Heart left ventricle (tissue), 16 donors: ENCODE results near the gene CHD1. TPM values are rescaled to one million over a fixed set of nuclear protein-coding genes. Genes with fewer than 3 reads are reported as not detected.

Experiments used
- ATAC-seq, 4 donors: fragments of 200-7000 bp; cut with Tn5 transposase; one replicate each; pipeline ENCODE4 v1.9.1; 2020 to 2022; ENCODE audit warnings: moderate library complexity in 4 of 4, mild to moderate bottlenecking in 3 of 4, moderate number of reproducible peaks in 1 of 4
- DNase-seq, 5 donors: peaks; one replicate each; pipeline ENCODE4 v3.0.0-alpha.2; 2020
- H3K27ac ChIP-seq, 12 donors: fragments of 200-600 bp; sonication (generic) in 4 of 12; one replicate each; pipeline versions ENCODE4 v1.5.0 to v1.8.0; 2016 to 2022; ENCODE audit warnings: mild to moderate bottlenecking in 2 of 12
- H3K27me3 ChIP-seq, 9 donors: fragments of 200-600 bp; sonication (generic) in 2 of 9; one replicate each; pipeline versions ENCODE4 v1.5.1 to v1.8.0; 2016 to 2022; ENCODE audit warnings: mild to moderate bottlenecking in 3 of 9
- H3K36me3 ChIP-seq, 9 donors: fragments of 200-600 bp; sonication (generic) in 2 of 9; one replicate each; pipeline versions ENCODE4 v1.5.0 to v1.8.0; 2018 to 2022; ENCODE audit warnings: mild to moderate bottlenecking in 2 of 9
- H3K4me1 ChIP-seq, 12 donors: fragments of 200-600 bp; sonication (generic) in 4 of 12; one replicate each; pipeline versions ENCODE4 v1.5.0 to v1.8.0; 2016 to 2022; ENCODE audit warnings: mild to moderate bottlenecking in 3 of 12
- H3K4me3 ChIP-seq, 12 donors: fragments of 200-600 bp; sonication (generic) in 4 of 12; one replicate each; pipeline versions ENCODE4 v1.5.0 to v1.8.0; 2017 to 2022; ENCODE audit warnings: mild to moderate bottlenecking in 9 of 12, moderate library complexity in 4 of 12
- H3K9me3 ChIP-seq, 12 donors: fragments of 200-600 bp; sonication (generic) in 4 of 12; one replicate each; pipeline versions ENCODE4 v1.5.0 to v1.8.0; 2016 to 2022; ENCODE audit warnings: mild to moderate bottlenecking in 1 of 12
- CTCF ChIP-seq, 12 donors: fragments of 200-600 bp; sonication (generic) in 4 of 12; IDR thresholded peaks; one replicate each; pipeline versions ENCODE4 v1.5.0 to v1.8.0; 2018 to 2022; ENCODE audit warnings: antibody characterized with exemption in 12 of 12, mild to moderate bottlenecking in 5 of 12
- POLR2A ChIP-seq, 2 donors: fragments of 450-650 bp; IDR thresholded peaks; one replicate each; pipeline ENCODE4 v1.6.1; 2017; ENCODE audit warnings: antibody characterized with exemption in 2 of 2, mild to moderate bottlenecking in 2 of 2, moderate library complexity in 2 of 2
- WGBS, 4 donors: extraction: QIAGEN DNeasy Blood & Tissue Kit in 2 of 4; methylation state at CpG; one replicate each; pipeline versions ENCODE4 v1.1.5 to v1.1.7; 2013 to 2018; 5-methylcytosine and 5-hydroxymethylcytosine counted together
- intact Hi-C, 10 donors: fragments of 100-400 bp; cut with DNase I; formaldehyde crosslinking; loops; one replicate each; pipeline versions ENCODE4 v1.11.1 to v1.14.2; 2022
- long read RNA-seq, 3 donors: library from polyadenylated mRNA; unstranded; transcript quantifications; one replicate each; pipeline ENCODE4 v2.0.0, GENCODE V29; 2020 to 2021
- polyA plus RNA-seq, 2 donors: library from polyadenylated mRNA; stranded (reverse); fragments of 200-250 nt; gene quantifications; one replicate each; pipeline ENCODE4 v1.2.3, GENCODE V29; 2013
- total RNA-seq, 9 donors: library from RNA; depleted of rRNA in 2 of 9; stranded (reverse); fragments of >200 nt in 2 of 9; fragmentation: NEBNext Ultra II Directional in 3 of 9; extraction: Animal tissue kit (Norgen Biotek cat#: 25700) in 3 of 9; gene quantifications; one replicate each; pipeline versions ENCODE4 v1.1.0 to v1.2.4, GENCODE V29; 2016 to 2023
- donor health status: ischemic (EF 13 %, LVEDD 7.1; RV severe dilation, severe dysfunction).
- donor health status: healthy with polysubstance abuse.
- donor health status: DM: no; HTN: yes; CAD: no.
- donor health status: DM: no; HTN: no; CAD: no.
- donor health status: ischemic (EF 25% LVEDD 6.9; RV normal size, moderate dysfunction).
- donor health status: ischemic (EF 25% LVEDD 5.7; RV mildly dilated, moderate dysfunction).
- donor health status: healthy.
- donor health status: DM: yes; HTN: yes; CAD: no.
- donor health status: ischemic (EF 35%, LVEDD 5.7; RV mildly dilated, moderate dysfunction).
- donor health status: nonischemic (EF 11% LVEDD 7.7; RV severe dilation, severe dysfunction).
- donor health status: DM: yes; HTN: yes; CAD: no.
- donor health status: PGD.
- donor health status: ischemic (EF 29% LVEDD 5.4; RV normal size, mild dysfunction).
- donor health status: nonischemic (EF 23%, LVEDD 6.1; RV moderate dilation, normal function).

Gene CHD1
- total RNA-seq (10 to 100 TPM; 10.5 to 24.0 (median 13.8) TPM), polyA plus RNA-seq (1 to 10 TPM; 8.6 to 9.9 TPM)
- long read RNA-seq, donor 1, partial matches to known transcripts: 14 of 19 reads
- long read RNA-seq, donor 1, other reads (novel, unspliced or antisense): 4 of 19 reads
- long read RNA-seq, donor 2, partial matches to known transcripts: 58 of 62 reads
- long read RNA-seq, donor 2, other reads (novel, unspliced or antisense): 4 of 62 reads
- long read RNA-seq, donor 3, full-length matches to known transcripts: 1 of 14 reads
- long read RNA-seq, donor 3, partial matches to known transcripts: 13 of 14 reads
- long read RNA-seq, donor 3, other reads (novel, unspliced or antisense): 0 of 14 reads

- Histone ChIP-seq H3K27ac (peak within 1 kb of the TSS; percentile 98 to 100 (median 100)), H3K27me3 (no peaks in the 10 kb centered on the region), H3K4me3 (peak within 1 kb of the TSS; percentile 70 to 98 (median 86)), H3K4me1 (peaks cover 5 to 64% (median 37%) of the 10 kb centered on the region in 12 donors), H3K36me3 (peaks cover 0 to 53% (median 22%) of the 10 kb centered on the region in 9 donors), H3K9me3 (no peaks in the 10 kb centered on the region)
- TF ChIP-seq CTCF (IDR thresholded peaks at IDR 0.05) (peak in 1 of 12 donors; percentile 9), POLR2A (IDR thresholded peaks at IDR 0.05) (peak; percentile 81 to 91)
- DNase-seq (peak; percentile 96 to 98 (median 97)), ATAC-seq (peak; percentile 91 to 94 (median 92))
- 0 to 1% (median 1%) methylated on average over 33 to 101 of the region's 101 CpGs for WGBS, 4 donors
- intact Hi-C loops: loop anchor here in 1 of 10 donors (5.0 kb wide), 1 partner anchor 157 kb away; the partner anchor contains the start of gene RGMB
Measured at GRCh38 chr5:98928873-98929709, at the start of gene CHD1. CHD1 (minus strand) TSS chr5:98929007; CDS start chr5:98926386, 2,621 bp downstream.

- no peaks in the 10 kb centered on the region for H3K9me3 ChIP-seq
- H3K4me1 ChIP-seq: no peaks in the 10 kb centered on the region
- ATAC-seq: no peak
- 96 to 98% (median 97%) methylated on average over 1 of the region's 1 CpG for WGBS, 4 donors
- H3K27me3 ChIP-seq: no peaks in the 10 kb centered on the region
- no peak for DNase-seq
- H3K4me3 ChIP-seq: no peak overlapping the region
- intact Hi-C loops: no loop called here
- TF ChIP-seq CTCF (IDR thresholded peaks at IDR 0.05) (no peak), POLR2A (IDR thresholded peaks at IDR 0.05) (no peak)
- H3K36me3 ChIP-seq: no peaks in the 10 kb centered on the region
- no peak overlapping the region for H3K27ac ChIP-seq
Measured at GRCh38 chr5:98978528-98978927, 49.7 kb upstream of the CHD1 start.

- DNase-seq: no peak
- no peak for ATAC-seq
- WGBS, 4 donors: 86 to 100% (median 90%) methylated on average over 1 of the region's 1 CpG
- no peaks in the 10 kb centered on the region for H3K9me3 ChIP-seq
- intact Hi-C loops: no loop called here
- H3K27me3 ChIP-seq: no peaks in the 10 kb centered on the region
- no peak for TF ChIP-seq CTCF (IDR thresholded peaks at IDR 0.05)
- no peak for TF ChIP-seq POLR2A (IDR thresholded peaks at IDR 0.05)
- H3K4me1 ChIP-seq: no peaks in the 10 kb centered on the region
- no peaks in the 10 kb centered on the region for H3K36me3 ChIP-seq
- H3K27ac ChIP-seq: no peak overlapping the region
- no peak overlapping the region for H3K4me3 ChIP-seq
Measured at GRCh38 chr5:98977723-98978122, 48.9 kb upstream of the CHD1 start.
